Measurements from ENCODE around the gene CST8. TPM values are rescaled to one million over a fixed set of nuclear protein-coding genes. Genes with fewer than 3 reads are reported as not detected.

The CST8 gene
- polyA plus RNA-seq, 2 of the 4 experiments (the other 2 are of a cell fraction): not detected

GRCh38 chr20:23449421-23449820, 41.5 kb upstream of the CST8 start:
- H3K4me3 ChIP-seq: no peak overlapping the region
- no peaks in the 10 kb centered on the region for H3K9me3 ChIP-seq
- ChIA-PET POLR2A (no interaction called here), CTCF (interaction anchor here (1.1 kb wide), 1 partner anchor 158 kb away, joined by 4 read pairs; no protein-coding TSS in a partner anchor)
- H3K4me1 ChIP-seq: peaks cover 6% of the 10 kb centered on the region; the same call in 2 of the 3 replicates
- DNase-seq (ENCODE audit: low read depth in 1 of 2, low spot score in 1 of 2) (no peak), ATAC-seq (no peak), FAIRE-seq (no peak)
- no peak overlapping the region for H3K4me2 ChIP-seq
- no peak overlapping the region for H3K27ac ChIP-seq
- TF ChIP-seq ZNF302 (CRISPR knock-in tag; IDR thresholded peaks at IDR 0.05) (no peak), HDAC2 (IDR thresholded peaks at IDR 0.05) (no peak), ESRRA (IDR thresholded peaks at IDR 0.05; ENCODE audit: borderline replicate concordance, low read length) (no peak), PBX3 (IDR thresholded peaks at IDR 0.05) (no peak), RAD21 (conservative IDR thresholded peaks at IDR 0.05 in 1 of 2, IDR thresholded peaks at IDR 0.05 in 1 of 2) (no peak), GATA3 (IDR thresholded peaks at IDR 0.05; ENCODE audit: borderline replicate concordance) (no peak), FOSB (CRISPR knock-in tag; IDR thresholded peaks at IDR 0.05) (no peak), KDM1A (IDR thresholded peaks at IDR 0.05; ENCODE audit: low read depth) (no peak), SREBF2 (IDR thresholded peaks at IDR 0.05) (no peak), EHF (CRISPR knock-in tag; IDR thresholded peaks at IDR 0.05) (no peak), REST (IDR thresholded peaks at IDR 0.05) (no peak), MAX (IDR thresholded peaks at IDR 0.05) (no peak), EHMT2 (IDR thresholded peaks at IDR 0.05; ENCODE audit: low read depth) (no peak)
- 25% methylated on average over 3 of the region's 3 CpGs for WGBS (ENCODE audit: missing lambda C conversion rate)

- Histone ChIP-seq H3K9me3 (0 out of 3 replicates have a peak, but pooled peaks cover 2% of the 10 kb centered on the region), H3K4me3 (no peak overlapping the region), H3K4me2 (no peak overlapping the region), H3K27ac (no peak overlapping the region), H3K4me1 (peaks cover 2% of the 10 kb centered on the region; the same call in 2 of the 3 replicates)
- WGBS (ENCODE audit: missing lambda C conversion rate): 8% methylated on average over 1 of the region's 1 CpG
- TF ChIP-seq BHLHE40 (IDR thresholded peaks at IDR 0.05; ENCODE audit: low read depth, low read length) (no peak), ZFP36 (IDR thresholded peaks at IDR 0.05; ENCODE audit: borderline replicate concordance, partially characterized antibody) (no peak), GATA3 (IDR thresholded peaks at IDR 0.05; ENCODE audit: borderline replicate concordance) (no peak), HES2 (IDR thresholded peaks at IDR 0.05) (no peak), PHF8 (IDR thresholded peaks at IDR 0.05; ENCODE audit: borderline replicate concordance, low read depth) (no peak), HMGXB4 (CRISPR knock-in tag; IDR thresholded peaks at IDR 0.05; ENCODE audit: borderline replicate concordance) (no peak), ESRRA (IDR thresholded peaks at IDR 0.05; ENCODE audit: borderline replicate concordance, low read length) (no peak), MAZ (IDR thresholded peaks at IDR 0.05; ENCODE audit: borderline replicate concordance, low read depth, low read length) (no peak), JUNB (IDR thresholded peaks at IDR 0.05) (no peak), ZSCAN20 (CRISPR knock-in tag; IDR thresholded peaks at IDR 0.05) (no peak), JUN (IDR thresholded peaks at IDR 0.05) (no peak), MAFK (IDR thresholded peaks at IDR 0.05; ENCODE audit: partially characterized antibody) (no peak), BCL3 (IDR thresholded peaks at IDR 0.05) (no peak), KDM1A (IDR thresholded peaks at IDR 0.05; ENCODE audit: low read depth) (no peak), ZNF302 (CRISPR knock-in tag; IDR thresholded peaks at IDR 0.05) (no peak), POLR2AphosphoS2 (conservative IDR thresholded peaks at IDR 0.05; ENCODE audit: low read length) (no peak), EHMT2 (IDR thresholded peaks at IDR 0.05; ENCODE audit: low read depth) (no peak), RAD21 (conservative IDR thresholded peaks at IDR 0.05 in 1 of 2, IDR thresholded peaks at IDR 0.05 in 1 of 2) (no peak), CBX2 (IDR thresholded peaks at IDR 0.05; ENCODE audit: borderline replicate concordance, low read depth) (no peak)
- no peak for ATAC-seq
- no peak for DNase-seq (ENCODE audit: low read depth in 1 of 2, low spot score in 1 of 2)
- POLR2A ChIA-PET: no interaction called here
- CTCF ChIA-PET: interaction anchor here (2.6 kb wide), 1 partner anchor 9 kb away, joined by 18 read pairs; no protein-coding TSS in a partner anchor
- no peak for FAIRE-seq
These were observed 40.0 kb upstream of the CST8 start for GRCh38 chr20:23450877-23451276.

Measured in A549 (cell line).